Esophagus squamous epithelium (tissue), 5 donors: Measurements from ENCODE around the gene SNAPC4. TPM values are rescaled to one million over a fixed set of nuclear protein-coding genes. Genes with fewer than 3 reads are reported as not detected.

Source experiments
- DNase-seq: peaks from one replicate; lab custom pipeline; 2025; lab: John Stamatoyannopoulos, UW
- H3K27ac ChIP-seq, 4 donors: fragments of 200-600 bp; sonication (generic); one replicate each; pipeline ENCODE4 v1.5.1; 2016 to 2019; ENCODE audit warnings: mild to moderate bottlenecking in 1 of 4
- H3K27me3 ChIP-seq, 4 donors: fragments of 200-600 bp; sonication (generic); 1 replicate in 3 of 4; 2 replicates in 1 of 4; pipeline versions ENCODE4 v1.5.1 to v1.6.0; 2017 to 2021; ENCODE audit warnings: antibody characterized with exemption in 1 of 4
- H3K36me3 ChIP-seq, 3 donors: fragments of 200-600 bp; sonication (generic); one replicate each; pipeline ENCODE4 v1.5.1; 2016 to 2019
- H3K4me1 ChIP-seq, 3 donors: fragments of 200-600 bp; sonication (generic); one replicate each; pipeline ENCODE4 v1.5.1; 2017 to 2019
- H3K4me3 ChIP-seq, 4 donors: fragments of 200-600 bp; sonication (generic); 1 replicate in 3 of 4; 2 replicates in 1 of 4; pipeline ENCODE4 v1.5.1; 2016 to 2019; ENCODE audit warnings: mild to moderate bottlenecking in 2 of 4, moderate library complexity in 1 of 4
- H3K9me3 ChIP-seq, 3 donors: fragments of 200-600 bp; sonication (generic); one replicate each; pipeline ENCODE4 v1.5.1; 2016 to 2019
- CTCF ChIP-seq, 6 experiments: fragments of 450-650 bp in 4 of 6; fragments of 200-600 bp in 2 of 6; sonication (generic) in 2 of 6; IDR thresholded peaks; one replicate each; pipeline ENCODE4 v1.5.1; 2016 to 2019; ENCODE audit warnings: antibody characterized with exemption in 6 of 6, mild to moderate bottlenecking in 4 of 6, moderate library complexity in 4 of 6
- POLR2A ChIP-seq, 4 donors: fragments of 450-650 bp; IDR thresholded peaks; one replicate each; pipeline ENCODE4 v1.6.1; 2017; ENCODE audit warnings: antibody characterized with exemption in 4 of 4, mild to moderate bottlenecking in 4 of 4, moderate library complexity in 3 of 4
- WGBS, 2 donors: methylation state at CpG; one replicate each; pipeline ENCODE4 v1.1.5; 2018; 5-methylcytosine and 5-hydroxymethylcytosine counted together
- intact Hi-C: fragments of 100-400 bp; cut with DNase I; formaldehyde crosslinking; loops from one replicate; pipeline ENCODE4 v1.15.0; 2022
- total RNA-seq, 4 donors: library from RNA; depleted of rRNA; stranded (reverse); fragments of >200 nt; gene quantifications; one replicate each; pipeline ENCODE4 v1.1.0, GENCODE V29; 2016
- donor health status: DM: yes; HTN: yes; CAD: no.

SNAPC4 gene
- total RNA-seq, 4 donors from 2014 or later = 2.6 to 5.1 (median 4.5) TPM

- H3K27ac ChIP-seq = no peak overlapping the region
- H3K27me3 ChIP-seq = no peaks in the 10 kb centered on the region
- no peak for TF ChIP-seq POLR2A (IDR thresholded peaks at IDR 0.05)
- no peak for TF ChIP-seq CTCF (IDR thresholded peaks at IDR 0.05)
- WGBS, 2 donors = no CpG with 5 or more reads among the region's 17 CpGs
- no peaks in the 10 kb centered on the region for H3K9me3 ChIP-seq
- no peak for DNase-seq
- H3K36me3 ChIP-seq = peaks cover 18 to 84% (median 30%) of the 10 kb centered on the region in 3 donors
- no peaks in the 10 kb centered on the region for H3K4me1 ChIP-seq
- no peak overlapping the region for H3K4me3 ChIP-seq
- intact Hi-C loops = no loop called here
Measured at GRCh38 chr9:136380381-136380780, 19.6 kb downstream of the SNAPC4 start.

- DNase-seq = no peak
Measured at GRCh38 chr9:136379891-136380290, 20.1 kb downstream of the SNAPC4 start.

GRCh38 chr9:136379401-136379800 lies 20.6 kb downstream of the SNAPC4 start:
- H3K4me3 ChIP-seq = no peak overlapping the region
- peaks cover 18 to 76% (median 30%) of the 10 kb centered on the region in 3 donors for H3K36me3 ChIP-seq
- H3K27ac ChIP-seq = no peak overlapping the region
- DNase-seq = no peak
- H3K27me3 ChIP-seq = no peaks in the 10 kb centered on the region
- TF ChIP-seq POLR2A (IDR thresholded peaks at IDR 0.05) (no peak), CTCF (IDR thresholded peaks at IDR 0.05) (no peak)
- WGBS, 2 donors = no CpG with 5 or more reads among the region's 11 CpGs
- H3K4me1 ChIP-seq = no peaks in the 10 kb centered on the region
- H3K9me3 ChIP-seq = no peaks in the 10 kb centered on the region
- intact Hi-C loops = no loop called here

More at GRCh38 chr9:136379891-136380290, 20.1 kb downstream of the SNAPC4 start:
- TF ChIP-seq POLR2A (IDR thresholded peaks at IDR 0.05) = no peak
- no peak for TF ChIP-seq CTCF (IDR thresholded peaks at IDR 0.05)
- H3K4me3 ChIP-seq = no peak overlapping the region
- no peak overlapping the region for H3K27ac ChIP-seq
- WGBS, 2 donors = 85 to 90% methylated on average over 2 to 4 of the region's 11 CpGs
- intact Hi-C loops = no loop called here
- H3K9me3 ChIP-seq = no peaks in the 10 kb centered on the region
- H3K4me1 ChIP-seq = no peaks in the 10 kb centered on the region
- no peaks in the 10 kb centered on the region for H3K27me3 ChIP-seq
- peaks cover 18 to 81% (median 30%) of the 10 kb centered on the region in 3 donors for H3K36me3 ChIP-seq

GRCh38 chr9:136379003-136379287 lies 21.0 kb downstream of the SNAPC4 start:
- TF ChIP-seq CTCF (IDR thresholded peaks at IDR 0.05) (no peak), POLR2A (IDR thresholded peaks at IDR 0.05) (no peak)
- DNase-seq = no peak
- Histone ChIP-seq H3K27me3 (no peaks in the 10 kb centered on the region), H3K4me3 (no peak overlapping the region), H3K27ac (no peak overlapping the region), H3K9me3 (no peaks in the 10 kb centered on the region), H3K36me3 (peaks cover 18 to 72% (median 25%) of the 10 kb centered on the region in 3 donors), H3K4me1 (peaks cover 0 to 3% (median 0%) of the 10 kb centered on the region in 3 donors)
- intact Hi-C loops = no loop called here
- 93% methylated on average over 4 of the region's 18 CpGs; no CpG with 5 or more reads in 1 of the 2 donors for WGBS, 2 donors

- peaks cover 0 to 8% (median 0%) of the 10 kb centered on the region in 3 donors for H3K4me1 ChIP-seq
- TF ChIP-seq CTCF (IDR thresholded peaks at IDR 0.05) = no peak
- no peak for TF ChIP-seq POLR2A (IDR thresholded peaks at IDR 0.05)
- no peak for DNase-seq
- 60 to 92% methylated on average over 2 to 10 of the region's 28 CpGs for WGBS, 2 donors
- H3K4me3 ChIP-seq = no peak overlapping the region
- H3K27ac ChIP-seq = no peak overlapping the region
- H3K36me3 ChIP-seq = peaks cover 18 to 66% (median 22%) of the 10 kb centered on the region in 3 donors
- intact Hi-C loops = no loop called here
- no peaks in the 10 kb centered on the region for H3K9me3 ChIP-seq
- H3K27me3 ChIP-seq = no peaks in the 10 kb centered on the region
Measured at GRCh38 chr9:136378170-136379002, 21.6 kb downstream of the SNAPC4 start.
